Right lung (tissue), 5 donors: ENCODE data around the gene XK. TPM values are rescaled to one million over a fixed set of nuclear protein-coding genes. Genes with fewer than 3 reads are reported as not detected.
"Not testable (repeated sequence)": the region's sequence is repeated elsewhere in the genome, so short reads cannot be mapped to it uniquely, and the experiment has no call there.

Experiments used
- DNase-seq, 2 donors: peaks; one replicate each; pipeline ENCODE4 v3.0.0-alpha.2; 2013
- polyA plus RNA-seq, 5 donors: library from polyadenylated mRNA; unstranded; fragments of 120-200 nt; gene quantifications; one replicate each; pipeline versions ENCODE4 v1.2.1 to v1.2.3, GENCODE V29; 2013; ENCODE audit warnings: inconsistent platforms in 1 of 5, low replicate concordance in 1 of 5; ENCODE audit not compliant: insufficient read length in 5 of 5, insufficient read depth in 1 of 5

Gene XK
- polyA plus RNA-seq, 5 donors = 2.4 to 4.0 (median 2.8) TPM

DNA sequence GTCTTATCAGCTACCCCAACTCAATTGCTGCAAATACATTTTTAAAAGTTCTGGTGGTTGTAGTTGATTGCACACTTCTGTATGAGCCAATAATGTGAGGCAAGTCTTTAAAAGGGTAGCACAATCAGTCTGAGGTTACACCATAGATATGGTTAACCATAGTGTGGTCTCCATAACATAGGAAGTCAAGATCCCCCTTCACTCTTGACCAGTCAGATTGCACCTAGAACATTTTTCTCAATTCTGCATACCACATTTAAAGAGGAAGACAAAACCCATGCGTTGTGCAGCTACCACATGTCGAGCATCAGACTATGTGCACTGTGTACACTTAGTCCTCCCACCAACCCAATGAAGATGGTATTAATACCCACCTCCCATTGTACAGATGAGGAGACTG lies 67.8 kb downstream of the XK start:
- DNase-seq = no peak

DNA sequence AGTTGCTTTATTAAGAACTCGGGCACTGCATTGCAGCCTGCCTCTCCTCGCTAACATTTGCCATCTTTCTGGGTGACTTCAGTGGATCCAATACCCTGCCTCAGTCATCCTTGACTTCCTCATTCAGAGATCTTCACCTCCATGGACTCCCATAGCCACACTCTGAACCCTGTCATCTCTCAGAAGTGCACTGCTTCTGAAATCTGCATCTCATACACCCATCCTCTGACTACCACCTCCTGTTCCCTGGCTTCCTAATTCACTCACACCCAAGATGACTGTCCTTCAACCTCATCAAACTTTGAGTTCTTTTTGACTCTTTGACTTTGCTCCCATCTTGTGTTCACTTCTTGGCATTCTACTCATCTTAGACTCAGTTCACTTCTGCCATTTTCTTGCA lies 68.9 kb downstream of the XK start:
- DNase-seq = no peak

DNA sequence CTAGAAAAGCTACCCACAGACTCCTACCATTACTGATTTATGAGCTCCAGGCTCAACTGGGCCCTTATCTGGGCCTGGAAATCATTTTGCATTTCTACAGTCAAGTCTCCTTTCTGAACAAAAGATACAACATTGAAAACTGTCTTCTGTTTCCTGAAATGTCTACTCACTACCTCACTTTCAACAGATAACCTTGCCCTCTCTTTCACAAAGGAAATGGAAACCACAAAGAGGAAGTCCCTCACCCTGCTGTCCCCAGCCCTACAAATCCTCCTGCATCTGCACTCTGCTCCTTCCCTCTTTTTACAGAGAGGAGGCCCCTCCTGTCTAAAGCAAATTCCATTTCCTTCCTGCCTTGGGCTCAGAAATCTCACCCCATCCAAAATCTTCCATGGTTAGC lies 69.4 kb downstream of the XK start:
- no peak for DNase-seq

GRCh38 chrX:37757082-37757481 lies 71.5 kb downstream of the XK start:
- no peak for DNase-seq

DNA sequence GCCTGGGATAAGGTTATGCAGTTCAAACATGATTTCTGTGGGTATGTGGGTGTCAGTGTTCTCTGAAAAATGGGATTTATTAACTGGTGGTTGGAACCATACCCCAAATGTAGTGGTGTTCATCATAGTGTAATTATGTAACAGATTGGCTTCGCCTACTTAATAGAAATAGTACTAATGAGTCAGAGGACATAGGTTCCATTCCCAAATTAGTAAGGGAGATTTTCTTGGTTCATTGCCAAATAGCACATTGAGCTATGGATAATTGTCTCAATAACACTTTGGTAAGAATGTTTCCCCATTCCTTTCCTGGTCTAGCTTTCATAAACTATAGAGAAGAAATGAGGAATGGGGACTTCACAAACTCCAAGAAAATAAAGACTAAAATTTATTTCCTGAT lies 73.8 kb downstream of the XK start:
- no peak for DNase-seq

DNA sequence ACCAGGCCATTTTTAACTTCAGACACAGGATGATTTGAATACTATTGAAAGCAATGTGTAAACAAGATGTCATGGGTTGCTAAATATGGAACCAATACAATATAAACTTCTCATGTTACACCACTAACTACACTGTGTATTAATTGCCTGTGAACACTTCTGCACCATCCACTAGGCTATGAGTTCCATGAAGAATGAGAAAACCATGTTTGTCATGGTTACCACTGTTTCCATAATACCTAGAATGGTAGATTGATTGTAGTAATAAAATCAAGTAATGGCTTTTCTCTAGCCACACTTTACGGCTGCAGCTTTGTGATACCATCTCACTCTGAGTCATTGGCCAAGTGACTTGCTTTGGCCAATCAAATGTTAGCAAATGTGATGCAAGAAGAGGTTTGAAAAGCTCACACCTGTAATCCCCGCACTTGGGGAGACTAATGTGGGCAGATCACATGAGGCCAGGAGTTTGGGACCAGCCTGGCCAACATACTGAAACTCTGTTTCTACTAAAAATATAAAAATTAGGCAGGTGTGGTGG lies 74.4 kb downstream of the XK start:
- DNase-seq = no peak

DNA sequence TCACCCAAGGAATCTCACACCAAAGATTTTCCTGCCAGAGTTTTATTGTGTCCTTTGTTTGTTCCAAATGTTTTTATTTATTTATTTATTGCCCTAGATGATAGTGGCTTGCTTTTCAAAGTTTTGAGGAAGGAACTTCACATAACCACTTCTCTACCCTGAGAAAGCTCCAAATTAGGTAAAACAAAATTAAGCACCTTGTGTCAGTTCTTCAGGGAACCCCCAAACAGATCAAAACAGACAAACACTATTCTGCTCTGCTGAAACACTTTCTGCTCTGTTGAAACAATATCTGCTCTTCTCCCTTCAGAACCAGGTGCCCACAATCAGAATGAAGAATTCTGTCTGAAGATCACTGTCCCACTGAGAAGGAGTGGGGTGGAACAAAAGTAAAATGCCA lies 77.8 kb downstream of the XK start:
- DNase-seq = no peak

DNA sequence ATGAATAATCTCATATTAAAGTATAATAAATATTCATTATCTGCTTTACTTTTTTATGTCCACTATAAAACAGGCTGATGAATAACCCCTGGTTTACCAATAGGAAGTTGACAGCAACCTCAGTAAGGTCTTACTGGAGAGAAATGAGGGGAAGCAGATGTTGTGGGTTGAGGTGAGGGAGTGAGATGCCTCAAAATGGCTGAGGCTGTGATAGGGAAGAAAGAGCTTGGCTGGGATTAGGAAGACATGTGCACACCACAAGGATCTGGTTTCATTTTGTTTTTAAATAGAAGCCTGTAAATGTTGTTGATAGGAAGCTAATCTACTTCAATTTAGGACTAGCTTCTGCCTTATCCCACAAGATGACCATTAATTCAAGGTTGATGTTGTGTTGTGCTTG lies 79.9 kb downstream of the XK start:
- DNase-seq = no peak

GRCh38 chrX:37767430-37767829 lies 81.8 kb downstream of the XK start:
- DNase-seq = no peak

DNA sequence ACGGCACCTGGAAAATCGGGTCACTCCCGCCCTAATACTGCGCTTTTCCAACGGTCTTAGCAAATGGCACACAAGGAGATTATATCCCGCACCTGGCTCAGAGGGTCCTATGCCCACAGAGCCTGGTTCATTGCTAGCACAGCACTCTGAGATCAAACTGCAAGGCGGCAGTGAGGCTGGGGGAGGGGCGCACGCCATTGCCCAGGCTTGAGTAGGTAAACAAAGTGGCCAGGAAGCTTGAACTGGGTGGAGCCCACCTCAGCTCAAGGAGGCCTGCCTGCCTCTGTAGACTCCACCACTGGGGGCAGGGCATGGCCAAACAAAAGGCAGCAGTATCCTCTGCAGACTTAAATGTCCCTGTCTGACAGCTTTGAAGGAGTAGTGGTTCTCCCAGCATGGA lies 83.3 kb downstream of the XK start:
- not testable (repeated sequence) for DNase-seq

GRCh38 chrX:37776283-37776986 lies 90.8 kb downstream of the XK start:
- no peak for DNase-seq

GRCh38 chrX:37776987-37777325 lies 91.4 kb downstream of the XK start:
- no peak for DNase-seq

- no peak for DNase-seq
Measured at GRCh38 chrX:37779857-37780256, 94.3 kb downstream of the XK start, which contains the start of gene CYBB. CYBB (plus strand) TSS chrX:37780059; CDS start chrX:37780078, 19 bp downstream.

DNA sequence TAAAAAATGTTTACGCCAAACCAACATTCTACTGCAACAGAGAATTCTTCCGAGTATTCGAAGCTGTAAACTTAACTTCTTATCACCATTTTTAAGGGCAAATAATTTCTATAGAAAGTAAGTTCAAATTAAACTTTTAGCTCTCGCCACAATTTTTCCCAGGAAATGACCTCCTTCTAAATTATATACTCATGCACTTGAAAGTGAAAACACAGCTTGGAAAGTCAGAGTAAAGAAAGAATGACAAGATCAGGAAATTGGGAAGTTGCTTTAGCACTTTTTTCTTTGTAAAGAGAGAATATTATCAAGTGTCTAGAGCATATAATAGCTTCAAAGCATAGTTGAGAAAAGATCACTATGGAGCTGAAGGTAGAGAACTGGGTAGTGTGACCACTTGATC lies 95.5 kb downstream of the XK start:
- no peak for DNase-seq

Other genes with a start within 250 kb of the XK start
- 1 to 10 TPM; 2.6 to 4.3 (median 4.0) TPM for gene LANCL3, start 114.1 kb upstream of the XK start, polyA plus RNA-seq
- 10 to 100 TPM; 12.6 to 17.9 (median 16.2) TPM for gene CYBB, start 94.3 kb downstream of the XK start, polyA plus RNA-seq
- gene DYNLT3, start 161.8 kb downstream of the XK start, polyA plus RNA-seq = 10 to 100 TPM; 29.4 to 48.0 (median 38.5) TPM